Glomerular endothelial cell (primary cell): Measurements from ENCODE around the gene CCDC194. TPM values are rescaled to one million over a fixed set of nuclear protein-coding genes. Genes with fewer than 3 reads are reported as not detected.

Experiments
- total RNA-seq: library from RNA; depleted of rRNA; stranded (reverse); fragments of >200 nt; gene quantifications from 2 replicates; pipeline ENCODE4 v1.2.3, GENCODE V29; 2015

The CCDC194 gene
- total RNA-seq, 1 donor from 2014 or later: not detected

Other genes starting within 250 kb of the CCDC194 start
- gene USE1, start 178.8 kb downstream of the CCDC194 start, total RNA-seq: 24.5 and 32.5 TPM in 2 replicates
- gene OCEL1, start 168.0 kb downstream of the CCDC194 start, total RNA-seq: 6.5 and 15.1 TPM in 2 replicates
- 68.1 and 75.5 TPM in 2 replicates for gene NR2F6, start 148.3 kb downstream of the CCDC194 start, total RNA-seq
- gene USHBP1, start 129.5 kb downstream of the CCDC194 start, total RNA-seq: 31.3 and 40.0 TPM in 2 replicates
- 78.9 and 94.9 TPM in 2 replicates for gene BABAM1, start 126.8 kb downstream of the CCDC194 start, total RNA-seq
- gene ANKLE1, start 112.3 kb downstream of the CCDC194 start, total RNA-seq: 0.39 and 4.3 TPM in 2 replicates
- 6.8 and 9.3 TPM in 2 replicates for gene ABHD8, start 90.8 kb downstream of the CCDC194 start, total RNA-seq
- gene MRPL34, start 88.3 kb downstream of the CCDC194 start, total RNA-seq: 91.0 and 103 TPM in 2 replicates
- gene DDA1, start 84.6 kb downstream of the CCDC194 start, total RNA-seq: 74.4 and 78.0 TPM in 2 replicates
- gene ANO8, start 59.3 kb downstream of the CCDC194 start, total RNA-seq: 6.3 and 9.6 TPM in 2 replicates
- 16.6 and 34.1 TPM in 2 replicates for gene GTPBP3, start 56.6 kb downstream of the CCDC194 start, total RNA-seq
- gene PLVAP, start 16.9 kb downstream of the CCDC194 start, total RNA-seq: 5.4 and 22.9 TPM in 2 replicates
- gene BST2, start 11.4 kb upstream of the CCDC194 start, total RNA-seq: 22.8 and 111 TPM in 2 replicates
- 88.2 and 108 TPM in 2 replicates for gene MVB12A, start 25.9 kb upstream of the CCDC194 start, total RNA-seq
- gene TMEM221, start 54.5 kb upstream of the CCDC194 start, total RNA-seq: 0.06 and 0.39 TPM in 2 replicates
- not detected in 2 replicates for gene NXNL1, start 66.7 kb upstream of the CCDC194 start, total RNA-seq
- 24.6 and 29.5 TPM in 2 replicates for gene SLC27A1, start 76.3 kb upstream of the CCDC194 start, total RNA-seq
- 168 and 179 TPM in 2 replicates for gene PGLS, start 117.5 kb upstream of the CCDC194 start, total RNA-seq
- gene COLGALT1, start 161.5 kb upstream of the CCDC194 start, total RNA-seq: 297 and 462 TPM in 2 replicates